ENCODE results near the gene TACC2.

TACC2 gene

DNA sequence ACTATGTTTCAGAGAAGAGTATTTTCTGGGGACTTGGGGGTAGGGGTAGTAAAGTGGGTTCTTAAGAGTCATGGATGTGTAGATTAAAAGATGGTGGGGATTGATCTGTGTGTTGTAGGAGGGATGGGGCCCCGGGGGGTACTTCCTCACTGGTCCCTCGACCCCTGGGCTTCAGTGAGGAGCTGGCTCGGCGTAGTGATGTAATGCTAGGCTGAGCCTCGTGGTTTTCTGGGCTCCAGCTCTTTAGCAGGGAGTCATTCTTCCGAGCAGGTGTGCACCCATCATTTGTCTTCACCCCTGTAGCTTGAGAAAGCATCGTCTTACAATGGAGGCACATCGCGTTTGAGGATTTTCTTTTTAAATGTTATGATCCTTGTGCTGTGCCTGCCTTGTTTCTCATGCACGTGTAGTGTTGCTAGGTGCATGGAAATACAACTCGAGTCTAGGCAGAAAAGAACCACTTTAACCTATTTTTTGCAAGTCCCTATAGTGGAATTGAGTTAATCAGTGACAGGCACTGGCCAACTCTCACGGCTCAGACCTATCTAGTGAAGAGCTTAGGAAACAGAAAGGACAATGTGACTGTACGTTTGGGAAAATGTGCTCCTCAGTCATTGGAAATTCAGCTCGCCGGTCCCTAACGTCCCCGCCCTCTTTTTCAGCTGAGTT is 176.0 kb downstream of the TACC2 start:
- H3K9ac ChIP-seq (ENCODE audit: low read length): no peak overlapping the region
- no peak overlapping the region for H2AK5ac ChIP-seq (ENCODE audit: low read length, severe bottlenecking)
- no peak overlapping the region for H3K23ac ChIP-seq (ENCODE audit: low read length in 2 of 2)

GRCh38 chr10:122165484-122166276 is 176.7 kb downstream of the TACC2 start:
- DNase-seq: no peak
- Histone ChIP-seq H2BK5ac (ENCODE audit: low read depth, low read length, poor library complexity, severe bottlenecking) (no peak overlapping the region), H3K4ac (ENCODE audit: low read depth in 1 of 2, low read length in 2 of 2) (no peak overlapping the region), H2BK15ac (ENCODE audit: low read depth, poor library complexity, severe bottlenecking) (no peak overlapping the region), H3K9me3 (ENCODE audit: control insufficient read depth, low read length) (no peaks in the 10 kb centered on the region), H3K14ac (ENCODE audit: low read length in 2 of 2) (no peak overlapping the region), H3K27me3 (ENCODE audit: control insufficient read depth in 1 of 2, insufficient read depth in 1 of 2, low read length in 2 of 2) (peaks cover 0 to 8% of the 10 kb centered on the region in 2 experiments), H3K79me1 (replicated peaks; ENCODE audit: low read length, poor library complexity, severe bottlenecking) (peaks cover 39% of the 10 kb centered on the region), H3K4me2 (ENCODE audit: low read length, poor library complexity, severe bottlenecking) (peak overlapping the region; percentile 17), H2AK5ac (ENCODE audit: low read length, severe bottlenecking) (no peak overlapping the region), H4K91ac (ENCODE audit: low read length) (no peak overlapping the region), H4K8ac (ENCODE audit: low read length) (no peak overlapping the region), H2BK12ac (ENCODE audit: low read length in 2 of 2) (no peak overlapping the region), H3K4me1 (ENCODE audit: control insufficient read depth, insufficient read depth, low read depth, low read length) (peaks cover 24% of the 10 kb centered on the region), H3K36me3 (ENCODE audit: control insufficient read depth in 1 of 2, insufficient read depth in 2 of 2, low read depth in 1 of 2, low read length in 2 of 2) (no peaks in the 10 kb centered on the region), H3K23ac (ENCODE audit: low read length in 2 of 2) (no peak overlapping the region), H2AFZ (ENCODE audit: low read depth, low read length) (no peak overlapping the region), H3K18ac (ENCODE audit: low read depth in 1 of 2, low read length in 2 of 2) (no peak overlapping the region), H2BK120ac (ENCODE audit: low read depth, low read length) (no peak overlapping the region), H3K9ac (ENCODE audit: low read length) (no peak overlapping the region), H3K27ac (ENCODE audit: low read length, poor library complexity, severe bottlenecking) (no peak overlapping the region), H3K4me3 (ENCODE audit: insufficient read depth in 1 of 2, low read depth in 1 of 2, low read length in 2 of 2) (no peak overlapping the region)
- 90% methylated on average over 11 of the region's 13 CpGs for WGBS

More for the DNA sequence above, 176.0 kb downstream of the TACC2 start:
- Histone ChIP-seq H3K27me3 (ENCODE audit: control insufficient read depth in 1 of 2, insufficient read depth in 1 of 2, low read length in 2 of 2) (peaks cover 0 to 8% of the 10 kb centered on the region in 2 experiments), H3K4me3 (ENCODE audit: insufficient read depth in 1 of 2, low read depth in 1 of 2, low read length in 2 of 2) (no peak overlapping the region), H2BK5ac (ENCODE audit: low read depth, low read length, poor library complexity, severe bottlenecking) (no peak overlapping the region), H3K4ac (ENCODE audit: low read depth in 1 of 2, low read length in 2 of 2) (no peak overlapping the region), H2BK12ac (ENCODE audit: low read length in 2 of 2) (no peak overlapping the region), H3K4me2 (ENCODE audit: low read length, poor library complexity, severe bottlenecking) (peak overlapping the region; percentile 93), H3K27ac (ENCODE audit: low read length, poor library complexity, severe bottlenecking) (no peak overlapping the region), H3K36me3 (ENCODE audit: control insufficient read depth in 1 of 2, insufficient read depth in 2 of 2, low read depth in 1 of 2, low read length in 2 of 2) (no peaks in the 10 kb centered on the region), H4K91ac (ENCODE audit: low read length) (no peak overlapping the region), H2AFZ (ENCODE audit: low read depth, low read length) (no peak overlapping the region), H4K8ac (ENCODE audit: low read length) (no peak overlapping the region), H2BK15ac (ENCODE audit: low read depth, poor library complexity, severe bottlenecking) (no peak overlapping the region), H3K9me3 (ENCODE audit: control insufficient read depth, low read length) (no peaks in the 10 kb centered on the region), H2BK120ac (ENCODE audit: low read depth, low read length) (no peak overlapping the region), H3K4me1 (ENCODE audit: control insufficient read depth, insufficient read depth, low read depth, low read length) (peaks cover 24% of the 10 kb centered on the region), H3K18ac (ENCODE audit: low read depth in 1 of 2, low read length in 2 of 2) (no peak overlapping the region), H3K14ac (ENCODE audit: low read length in 2 of 2) (no peak overlapping the region), H3K79me1 (replicated peaks; ENCODE audit: low read length, poor library complexity, severe bottlenecking) (peaks cover 39% of the 10 kb centered on the region)
- WGBS: 69% methylated on average over 17 of the region's 17 CpGs
- no peak for DNase-seq

DNA sequence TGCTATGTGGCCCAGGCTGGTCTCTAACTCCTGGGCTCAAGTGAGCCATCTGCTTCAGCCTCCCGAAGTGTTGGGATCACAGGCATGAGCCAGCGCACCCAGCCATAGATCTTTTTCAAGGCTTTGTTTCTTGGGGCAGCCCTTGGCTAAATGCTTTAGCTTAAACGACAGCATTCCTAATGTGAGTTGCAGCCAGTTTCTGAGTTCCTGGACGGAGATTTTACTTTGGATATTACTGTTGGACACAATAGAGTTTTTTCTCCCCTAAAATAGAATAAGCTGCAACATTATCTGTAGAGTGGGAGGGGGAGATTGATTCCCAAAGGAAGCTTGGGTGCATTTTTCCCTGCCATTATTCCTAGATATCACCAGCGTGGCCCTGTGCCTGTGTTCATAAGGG is 179.1 kb downstream of the TACC2 start:
- H3K18ac ChIP-seq (ENCODE audit: low read depth in 1 of 2, low read length in 2 of 2): no peak overlapping the region
- H3K4me2 ChIP-seq (ENCODE audit: low read length, poor library complexity, severe bottlenecking): no peak overlapping the region
- H3K36me3 ChIP-seq (ENCODE audit: control insufficient read depth in 1 of 2, insufficient read depth in 2 of 2, low read depth in 1 of 2, low read length in 2 of 2): no peaks in the 10 kb centered on the region
- H2AK5ac ChIP-seq (ENCODE audit: low read length, severe bottlenecking): no peak overlapping the region
- no peak overlapping the region for H3K14ac ChIP-seq (ENCODE audit: low read length in 2 of 2)
- no peak overlapping the region for H3K27ac ChIP-seq (ENCODE audit: low read length, poor library complexity, severe bottlenecking)
- peaks cover 46% of the 10 kb centered on the region for H3K79me1 ChIP-seq (replicated peaks; ENCODE audit: low read length, poor library complexity, severe bottlenecking)
- no peak overlapping the region for H3K9ac ChIP-seq (ENCODE audit: low read length)
- no peak overlapping the region for H2BK5ac ChIP-seq (ENCODE audit: low read depth, low read length, poor library complexity, severe bottlenecking)
- no peak overlapping the region for H2BK12ac ChIP-seq (ENCODE audit: low read length in 2 of 2)
- H3K23ac ChIP-seq (ENCODE audit: low read length in 2 of 2): no peak overlapping the region
- H3K9me3 ChIP-seq (ENCODE audit: control insufficient read depth, low read length): no peaks in the 10 kb centered on the region
- peaks cover 0 to 6% of the 10 kb centered on the region in 2 experiments for H3K27me3 ChIP-seq (ENCODE audit: control insufficient read depth in 1 of 2, insufficient read depth in 1 of 2, low read length in 2 of 2)
- H2BK120ac ChIP-seq (ENCODE audit: low read depth, low read length): no peak overlapping the region
- H4K91ac ChIP-seq (ENCODE audit: low read length): no peak overlapping the region
- no peak overlapping the region for H2AFZ ChIP-seq (ENCODE audit: low read depth, low read length)
- H3K4me3 ChIP-seq (ENCODE audit: insufficient read depth in 1 of 2, low read depth in 1 of 2, low read length in 2 of 2): no peak overlapping the region
- no peak for DNase-seq
- no peak overlapping the region for H2BK15ac ChIP-seq (ENCODE audit: low read depth, poor library complexity, severe bottlenecking)
- 100% methylated on average over 4 of the region's 5 CpGs for WGBS
- peaks cover 26% of the 10 kb centered on the region for H3K4me1 ChIP-seq (ENCODE audit: control insufficient read depth, insufficient read depth, low read depth, low read length)
- H4K8ac ChIP-seq (ENCODE audit: low read length): no peak overlapping the region
- H3K4ac ChIP-seq (ENCODE audit: low read depth in 1 of 2, low read length in 2 of 2): no peak overlapping the region

GRCh38 chr10:122168598-122169394 is 179.8 kb downstream of the TACC2 start:
- H3K18ac ChIP-seq (ENCODE audit: low read depth in 1 of 2, low read length in 2 of 2): no peak overlapping the region
- no peak overlapping the region for H3K4me3 ChIP-seq (ENCODE audit: insufficient read depth in 1 of 2, low read depth in 1 of 2, low read length in 2 of 2)
- no peak overlapping the region for H2AFZ ChIP-seq (ENCODE audit: low read depth, low read length)
- H3K4ac ChIP-seq (ENCODE audit: low read depth in 1 of 2, low read length in 2 of 2): no peak overlapping the region
- H3K9ac ChIP-seq (ENCODE audit: low read length): no peak overlapping the region
- H4K8ac ChIP-seq (ENCODE audit: low read length): no peak overlapping the region
- H3K36me3 ChIP-seq (ENCODE audit: control insufficient read depth in 1 of 2, insufficient read depth in 2 of 2, low read depth in 1 of 2, low read length in 2 of 2): no peaks in the 10 kb centered on the region
- H3K27me3 ChIP-seq (ENCODE audit: control insufficient read depth in 1 of 2, insufficient read depth in 1 of 2, low read length in 2 of 2): peaks cover 0 to 6% of the 10 kb centered on the region in 2 experiments
- H3K27ac ChIP-seq (ENCODE audit: low read length, poor library complexity, severe bottlenecking): no peak overlapping the region
- no peak overlapping the region for H2BK5ac ChIP-seq (ENCODE audit: low read depth, low read length, poor library complexity, severe bottlenecking)
- H2BK120ac ChIP-seq (ENCODE audit: low read depth, low read length): no peak overlapping the region
- no peak overlapping the region for H2AK5ac ChIP-seq (ENCODE audit: low read length, severe bottlenecking)
- 100% methylated on average over 2 of the region's 3 CpGs for WGBS
- no peak overlapping the region for H4K91ac ChIP-seq (ENCODE audit: low read length)
- peaks cover 46% of the 10 kb centered on the region for H3K79me1 ChIP-seq (replicated peaks; ENCODE audit: low read length, poor library complexity, severe bottlenecking)
- no peaks in the 10 kb centered on the region for H3K9me3 ChIP-seq (ENCODE audit: control insufficient read depth, low read length)
- no peak overlapping the region for H3K23ac ChIP-seq (ENCODE audit: low read length in 2 of 2)
- H2BK15ac ChIP-seq (ENCODE audit: low read depth, poor library complexity, severe bottlenecking): no peak overlapping the region
- no peak overlapping the region for H3K4me2 ChIP-seq (ENCODE audit: low read length, poor library complexity, severe bottlenecking)
- DNase-seq: peak; percentile 37
- no peak overlapping the region for H3K14ac ChIP-seq (ENCODE audit: low read length in 2 of 2)
- peaks cover 24% of the 10 kb centered on the region for H3K4me1 ChIP-seq (ENCODE audit: control insufficient read depth, insufficient read depth, low read depth, low read length)
- H2BK12ac ChIP-seq (ENCODE audit: low read length in 2 of 2): no peak overlapping the region

All from mesenchymal stem cell (in vitro differentiated cells and primary cell).